ENCODE data around the gene KCNH1. TPM values are rescaled to one million over a fixed set of nuclear protein-coding genes. Genes with fewer than 3 reads are reported as not detected.
"Not testable (repeated sequence)": the region's sequence is repeated elsewhere in the genome, so short reads cannot be mapped to it uniquely, and the experiment has no call there.

The KCNH1 gene
- total RNA-seq, 4 donors from 2014 or later: not detected

GRCh38 chr1:211013346-211014240 is 120.4 kb downstream of the KCNH1 start:
- TF ChIP-seq POLR2A (IDR thresholded peaks at IDR 0.05) (no peak), CTCF (IDR thresholded peaks at IDR 0.05) (no peak)
- intact Hi-C loops (cut with DNase I; ENCODE audit: low total_unique reads): no loop called here
- no peak overlapping the region for H3K4me3 ChIP-seq (ENCODE audit: low read depth, poor library complexity, severe bottlenecking)
- no peak for DNase-seq (ENCODE audit: low spot score in 2 of 2)
- 57 to 63% methylated on average over 7 of the region's 7 CpGs for WGBS, 2 donors

GRCh38 chr1:211011128-211011527 is 122.8 kb downstream of the KCNH1 start:
- 100% methylated on average over 1 of the region's 1 CpG for WGBS, 2 donors
- H3K4me3 ChIP-seq (ENCODE audit: low read depth, poor library complexity, severe bottlenecking); DNase-seq (ENCODE audit: low spot score in 2 of 2); intact Hi-C loops (cut with DNase I; ENCODE audit: low total_unique reads): not testable (repeated sequence)

DNA sequence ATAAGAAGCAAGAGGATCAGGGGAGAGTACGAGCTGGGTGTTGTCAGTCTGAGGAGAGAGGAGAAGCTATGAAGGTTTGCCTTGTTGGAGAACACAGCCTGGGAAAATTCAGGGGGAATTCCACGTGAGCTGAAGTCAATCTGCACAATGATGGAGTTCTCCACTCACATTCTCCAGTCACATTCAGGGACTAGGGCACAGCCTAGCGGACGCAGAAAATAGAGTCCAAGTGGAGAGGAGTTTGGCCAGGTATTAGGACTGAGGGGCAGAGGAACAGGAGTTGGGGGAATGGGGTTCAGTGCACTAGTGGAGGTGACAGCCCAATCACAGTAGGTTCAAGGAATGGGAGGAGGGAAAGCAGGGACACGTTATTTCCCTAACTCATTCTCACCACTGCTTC is 124.0 kb downstream of the KCNH1 start:
- TF ChIP-seq POLR2A (IDR thresholded peaks at IDR 0.05) (no peak), CTCF (IDR thresholded peaks at IDR 0.05) (no peak)
- no peak for DNase-seq (ENCODE audit: low spot score in 2 of 2)
- WGBS, 2 donors: 57 to 65% methylated on average over 5 of the region's 5 CpGs
- H3K4me3 ChIP-seq (ENCODE audit: low read depth, poor library complexity, severe bottlenecking): no peak overlapping the region
- intact Hi-C loops (cut with DNase I; ENCODE audit: low total_unique reads): no loop called here

- no peak for TF ChIP-seq CTCF (IDR thresholded peaks at IDR 0.05)
- no peak for TF ChIP-seq POLR2A (IDR thresholded peaks at IDR 0.05)
- intact Hi-C loops (cut with DNase I; ENCODE audit: low total_unique reads): no loop called here
- WGBS, 2 donors: 89 to 94% methylated on average over 1 of the region's 1 CpG
- H3K4me3 ChIP-seq (ENCODE audit: low read depth, poor library complexity, severe bottlenecking): no peak overlapping the region
- no peak for DNase-seq (ENCODE audit: low spot score in 2 of 2)
Measured at GRCh38 chr1:211007830-211008229, 126.1 kb downstream of the KCNH1 start.

DNA sequence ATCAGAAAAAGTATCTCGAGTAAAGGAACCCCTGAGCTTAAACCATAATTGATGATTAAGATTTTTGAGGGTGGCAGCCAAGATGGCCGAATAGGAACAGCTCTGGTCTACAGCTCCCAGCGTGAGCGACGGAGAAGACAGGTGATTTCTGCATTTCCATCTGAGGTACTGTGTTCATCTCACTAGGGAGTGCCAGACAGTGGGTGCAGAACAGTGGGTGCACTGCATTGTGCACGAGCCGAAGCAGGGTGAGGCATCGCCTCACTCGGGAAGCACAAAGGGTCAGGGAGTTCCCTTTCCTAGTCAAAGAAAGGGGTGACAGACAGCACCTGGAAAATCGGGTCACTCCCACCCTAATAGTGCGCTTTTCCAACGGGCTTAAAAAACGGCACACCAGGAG is 138.0 kb downstream of the KCNH1 start:
- 93 to 97% methylated on average over 13 of the region's 13 CpGs for WGBS, 2 donors
- H3K4me3 ChIP-seq (ENCODE audit: low read depth, poor library complexity, severe bottlenecking); DNase-seq (ENCODE audit: low spot score in 2 of 2); intact Hi-C loops (cut with DNase I; ENCODE audit: low total_unique reads): not testable (repeated sequence)

DNA sequence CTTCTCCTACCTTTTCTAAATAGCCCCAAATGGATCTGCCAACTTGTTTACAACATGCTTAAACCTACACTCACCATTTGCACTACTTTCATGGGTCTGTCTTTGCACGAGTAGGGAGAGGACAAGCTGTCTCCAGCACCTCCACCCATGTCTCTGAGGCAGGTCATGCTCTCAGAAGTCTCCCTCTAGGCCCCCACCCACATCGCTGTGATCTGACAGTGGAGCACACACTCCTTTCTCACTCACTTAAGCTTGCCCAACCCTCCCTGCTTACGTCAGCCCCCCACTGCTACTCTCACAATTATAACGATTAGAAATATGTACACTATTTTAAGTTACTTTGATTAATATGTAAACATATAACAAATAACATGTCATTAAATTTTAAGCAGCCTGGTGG is 141.1 kb downstream of the KCNH1 start:
- TF ChIP-seq CTCF (IDR thresholded peaks at IDR 0.05): no peak
- TF ChIP-seq POLR2A (IDR thresholded peaks at IDR 0.05): no peak
- H3K4me3 ChIP-seq (ENCODE audit: low read depth, poor library complexity, severe bottlenecking): no peak overlapping the region
- intact Hi-C loops (cut with DNase I; ENCODE audit: low total_unique reads): no loop called here
- no peak for DNase-seq (ENCODE audit: low spot score in 2 of 2)
- WGBS, 2 donors: 66 to 73% methylated on average over 4 of the region's 4 CpGs

DNA sequence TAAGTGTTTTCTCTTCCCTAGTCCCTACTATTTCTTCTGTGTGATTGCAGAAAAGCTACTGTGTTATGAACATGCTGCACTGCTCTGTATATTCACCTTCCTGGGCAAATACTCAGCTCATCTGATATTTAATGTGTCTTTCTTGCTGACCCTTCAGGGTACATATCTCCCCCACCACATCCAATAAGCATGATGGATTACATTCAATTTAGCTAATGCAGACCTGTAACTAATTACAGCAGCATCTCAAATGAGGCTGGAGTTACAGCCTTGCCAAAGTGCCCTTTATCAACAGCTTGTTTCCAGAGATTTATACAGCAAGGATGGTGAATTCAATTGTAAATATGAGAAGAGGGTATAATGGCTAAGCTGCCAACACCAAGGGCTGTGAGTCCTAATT is 144.0 kb downstream of the KCNH1 start:
- H3K4me3 ChIP-seq (ENCODE audit: low read depth, poor library complexity, severe bottlenecking): no peak overlapping the region
- no peak for DNase-seq (ENCODE audit: low spot score in 2 of 2)

More for the DNA sequence above, 144.0 kb downstream of the KCNH1 start:
- TF ChIP-seq POLR2A (IDR thresholded peaks at IDR 0.05): no peak
- TF ChIP-seq CTCF (IDR thresholded peaks at IDR 0.05): no peak
- intact Hi-C loops (cut with DNase I; ENCODE audit: low total_unique reads): no loop called here

All from lower leg skin (tissue), 4 donors.